ENCODE data around the gene DENND2D. TPM values are rescaled to one million over a fixed set of nuclear protein-coding genes. Genes with fewer than 3 reads are reported as not detected.

Gene DENND2D
- total RNA-seq, 2 donors from 2014 or later, result 25.4 to 37.2 TPM

GRCh38 chr1:111221633-111222291, 21.3 kb upstream of the DENND2D start:
- intact Hi-C loops (cut with DNase I), result loop anchor here (2.0 to 5.0 kb wide), 2 partner anchors 126 to 179 kb away; no protein-coding TSS in a partner anchor
- no peaks in the 10 kb centered on the region for H3K36me3 ChIP-seq
- DNase-seq (ENCODE audit: low spot score), result no peak
- 70% methylated on average over 5 of the region's 5 CpGs for WGBS
- H3K27ac ChIP-seq, result no peak overlapping the region
- no peaks in the 10 kb centered on the region for H3K4me1 ChIP-seq (replicated peaks)
- H3K27me3 ChIP-seq (replicated peaks; ENCODE audit: insufficient read depth), result no peaks in the 10 kb centered on the region
- no peak for TF ChIP-seq POLR2AphosphoS5 (IDR thresholded peaks at IDR 0.05)
- no peak for TF ChIP-seq POLR2A (IDR thresholded peaks at IDR 0.05)
- TF ChIP-seq, protein P1, sequence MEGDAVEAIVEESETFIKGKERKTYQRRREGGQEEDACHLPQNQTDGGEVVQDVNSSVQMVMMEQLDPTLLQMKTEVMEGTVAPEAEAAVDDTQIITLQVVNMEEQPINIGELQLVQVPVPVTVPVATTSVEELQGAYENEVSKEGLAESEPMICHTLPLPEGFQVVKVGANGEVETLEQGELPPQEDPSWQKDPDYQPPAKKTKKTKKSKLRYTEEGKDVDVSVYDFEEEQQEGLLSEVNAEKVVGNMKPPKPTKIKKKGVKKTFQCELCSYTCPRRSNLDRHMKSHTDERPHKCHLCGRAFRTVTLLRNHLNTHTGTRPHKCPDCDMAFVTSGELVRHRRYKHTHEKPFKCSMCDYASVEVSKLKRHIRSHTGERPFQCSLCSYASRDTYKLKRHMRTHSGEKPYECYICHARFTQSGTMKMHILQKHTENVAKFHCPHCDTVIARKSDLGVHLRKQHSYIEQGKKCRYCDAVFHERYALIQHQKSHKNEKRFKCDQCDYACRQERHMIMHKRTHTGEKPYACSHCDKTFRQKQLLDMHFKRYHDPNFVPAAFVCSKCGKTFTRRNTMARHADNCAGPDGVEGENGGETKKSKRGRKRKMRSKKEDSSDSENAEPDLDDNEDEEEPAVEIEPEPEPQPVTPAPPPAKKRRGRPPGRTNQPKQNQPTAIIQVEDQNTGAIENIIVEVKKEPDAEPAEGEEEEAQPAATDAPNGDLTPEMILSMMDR (IDR thresholded peaks at IDR 0.05), result no peak
- H3K9me3 ChIP-seq, result no peaks in the 10 kb centered on the region
- H3K4me3 ChIP-seq, result no peak overlapping the region

DNA sequence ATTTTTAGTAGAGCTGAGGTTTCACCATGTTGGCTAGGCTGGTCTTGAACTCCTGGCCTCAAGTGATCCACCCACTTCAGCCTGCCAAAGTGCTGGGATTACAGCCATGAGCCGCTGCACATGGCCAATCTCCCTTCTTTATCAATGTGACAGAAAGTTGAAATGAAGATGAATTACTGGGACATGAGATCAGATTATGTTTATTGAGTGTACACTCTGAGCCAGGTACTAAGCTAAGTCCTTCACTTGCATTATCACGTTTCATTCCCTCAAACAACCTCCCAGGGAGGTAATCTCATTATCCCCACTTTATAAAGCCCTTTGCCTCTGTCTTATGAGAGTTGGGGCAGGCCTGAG, 20.8 kb upstream of the DENND2D start:
- no peak for TF ChIP-seq POLR2A (IDR thresholded peaks at IDR 0.05)
- intact Hi-C loops (cut with DNase I), result loop anchor here (5.0 kb wide), 1 partner anchor 126 kb away; no protein-coding TSS in a partner anchor
- H3K36me3 ChIP-seq, result no peaks in the 10 kb centered on the region
- H3K4me1 ChIP-seq (replicated peaks), result no peaks in the 10 kb centered on the region
- DNase-seq (ENCODE audit: low spot score), result no peak
- H3K27ac ChIP-seq, result no peak overlapping the region
- H3K9me3 ChIP-seq, result no peaks in the 10 kb centered on the region
- no peak overlapping the region for H3K4me3 ChIP-seq
- WGBS, result 10% methylated on average over 2 of the region's 2 CpGs
- H3K27me3 ChIP-seq (replicated peaks; ENCODE audit: insufficient read depth), result no peaks in the 10 kb centered on the region

DNA sequence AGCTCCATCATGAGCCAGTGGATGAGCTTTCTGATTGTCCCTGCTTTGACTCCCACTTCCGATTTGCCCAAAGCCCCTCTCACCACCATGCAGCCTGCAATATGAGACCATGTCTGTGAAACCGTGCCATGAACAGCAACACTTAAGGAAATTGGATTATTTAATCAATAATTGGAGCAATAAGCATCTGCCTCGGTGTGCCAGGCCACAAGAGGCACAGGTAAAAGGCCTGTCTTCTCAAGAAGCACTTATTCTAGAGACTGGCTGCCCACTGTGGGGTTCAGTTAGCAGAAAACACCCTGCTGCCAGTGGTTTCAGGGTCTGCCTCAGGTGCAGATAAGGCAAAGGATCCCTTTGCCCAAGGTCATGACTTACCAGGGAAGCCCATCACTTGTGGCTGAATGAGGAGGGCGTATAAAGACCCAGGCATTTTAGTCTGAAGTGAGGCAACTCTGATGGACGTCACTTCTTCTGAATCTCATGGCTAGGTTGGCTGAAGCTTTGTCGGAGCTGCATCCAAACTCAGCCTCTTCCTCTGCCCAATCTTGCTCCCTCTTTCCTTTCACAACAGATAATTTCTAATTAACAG, 19.9 kb upstream of the DENND2D start:
- intact Hi-C loops (cut with DNase I), result loop anchor here (5.0 kb wide), 1 partner anchor 127 kb away; no protein-coding TSS in a partner anchor
- DNase-seq (ENCODE audit: low spot score), result no peak
- H3K36me3 ChIP-seq, result no peaks in the 10 kb centered on the region
- no peaks in the 10 kb centered on the region for H3K9me3 ChIP-seq
- no peak overlapping the region for H3K27ac ChIP-seq
- no peaks in the 10 kb centered on the region for H3K4me1 ChIP-seq (replicated peaks)
- no peak for TF ChIP-seq POLR2AphosphoS5 (IDR thresholded peaks at IDR 0.05)
- TF ChIP-seq POLR2A (IDR thresholded peaks at IDR 0.05), result no peak
- TF ChIP-seq, protein P1 (IDR thresholded peaks at IDR 0.05), result no peak
- H3K4me3 ChIP-seq, result no peak overlapping the region
- 93% methylated on average over 6 of the region's 6 CpGs for WGBS
- H3K27me3 ChIP-seq (replicated peaks; ENCODE audit: insufficient read depth), result no peaks in the 10 kb centered on the region

GRCh38 chr1:111219557-111220286, 19.3 kb upstream of the DENND2D start:
- Histone ChIP-seq H3K9me3 (no peaks in the 10 kb centered on the region), H3K27me3 (replicated peaks; ENCODE audit: insufficient read depth) (no peaks in the 10 kb centered on the region), H3K36me3 (no peaks in the 10 kb centered on the region), H3K4me3 (no peak overlapping the region), H3K4me1 (replicated peaks) (no peaks in the 10 kb centered on the region), H3K27ac (no peak overlapping the region)
- TF ChIP-seq, protein P1 (IDR thresholded peaks at IDR 0.05), result no peak
- 79% methylated on average over 5 of the region's 5 CpGs for WGBS
- DNase-seq (ENCODE audit: low spot score), result no peak
- intact Hi-C loops (cut with DNase I), result loop anchor here (5.0 kb wide), 1 partner anchor 128 kb away; no protein-coding TSS in a partner anchor

GRCh38 chr1:111218701-111219556, 18.5 kb upstream of the DENND2D start:
- no peak overlapping the region for H3K27ac ChIP-seq
- no peak overlapping the region for H3K4me3 ChIP-seq
- intact Hi-C loops (cut with DNase I), result no loop called here
- TF ChIP-seq POLR2AphosphoS5 (IDR thresholded peaks at IDR 0.05) (no peak), POLR2A (IDR thresholded peaks at IDR 0.05) (no peak)
- TF ChIP-seq, protein P1 (IDR thresholded peaks at IDR 0.05), result no peak
- 92% methylated on average over 8 of the region's 8 CpGs for WGBS
- H3K27me3 ChIP-seq (replicated peaks; ENCODE audit: insufficient read depth), result no peaks in the 10 kb centered on the region
- no peaks in the 10 kb centered on the region for H3K9me3 ChIP-seq
- H3K4me1 ChIP-seq (replicated peaks), result no peaks in the 10 kb centered on the region
- DNase-seq (ENCODE audit: low spot score), result no peak
- H3K36me3 ChIP-seq, result no peaks in the 10 kb centered on the region
